Heart right ventricle (tissue), 16 donors: ENCODE measurements around the gene AFMID. TPM values are rescaled to one million over a fixed set of nuclear protein-coding genes. Genes with fewer than 3 reads are reported as not detected.

Source experiments
- ATAC-seq, 8 donors: fragments of 200-7000 bp; cut with Tn5 transposase; one replicate each; pipeline ENCODE4 v1.9.1; 2020; ENCODE audit warnings: mild to moderate bottlenecking in 8 of 8, moderate library complexity in 8 of 8, moderate number of reproducible peaks in 1 of 8
- DNase-seq, 2 donors: peaks; one replicate each; pipeline ENCODE4 v3.0.0-alpha.2; 2020
- H3K27ac ChIP-seq, 10 donors: fragments of 200-600 bp; sonication (generic) in 2 of 10; one replicate each; pipeline versions ENCODE4 v1.5.0 to v1.8.0; 2020 to 2022; ENCODE audit warnings: mild to moderate bottlenecking in 3 of 10
- H3K27me3 ChIP-seq, 7 donors: fragments of 200-600 bp; one replicate each; pipeline ENCODE4 v1.8.0; 2021 to 2022; ENCODE audit warnings: mild to moderate bottlenecking in 2 of 7
- H3K36me3 ChIP-seq, 9 donors: fragments of 200-600 bp; sonication (generic) in 1 of 9; one replicate each; pipeline versions ENCODE4 v1.5.0 to v1.8.0; 2020 to 2022; ENCODE audit warnings: mild to moderate bottlenecking in 2 of 9
- H3K4me1 ChIP-seq, 9 donors: fragments of 200-600 bp; sonication (generic) in 1 of 9; one replicate each; pipeline versions ENCODE4 v1.5.0 to v1.8.0; 2020 to 2022; ENCODE audit warnings: mild to moderate bottlenecking in 4 of 9
- H3K4me3 ChIP-seq, 10 donors: fragments of 200-600 bp; sonication (generic) in 2 of 10; one replicate each; pipeline versions ENCODE4 v1.5.0 to v1.8.0; 2020 to 2022; ENCODE audit warnings: mild to moderate bottlenecking in 7 of 10, moderate library complexity in 2 of 10
- H3K9me3 ChIP-seq, 11 donors: fragments of 200-600 bp in 10 of 11; sonication (generic) in 2 of 11; one replicate each; pipeline versions ENCODE4 v1.5.0 to v1.8.0; 2013 to 2022; ENCODE audit warnings: mild to moderate bottlenecking in 2 of 11, control low read depth in 1 of 11, moderate library complexity in 1 of 11
- CTCF ChIP-seq, 9 donors: fragments of 200-600 bp; sonication (generic) in 2 of 9; IDR thresholded peaks; one replicate each; pipeline versions ENCODE4 v1.5.0 to v1.8.0; 2021 to 2022; ENCODE audit warnings: antibody characterized with exemption in 9 of 9, mild to moderate bottlenecking in 5 of 9, moderate library complexity in 1 of 9
- WGBS, 2 donors: extraction: QIAGEN DNeasy Blood & Tissue Kit; methylation state at CpG; one replicate each; pipeline ENCODE4 v1.1.7; 2013; ENCODE audit warnings: inconsistent platforms in 1 of 2; 5-methylcytosine and 5-hydroxymethylcytosine counted together
- intact Hi-C, 10 donors: fragments of 100-400 bp; cut with DNase I; formaldehyde crosslinking; loops; one replicate each; pipeline versions ENCODE4 v1.11.1 to v1.14.2; 2022
- polyA plus RNA-seq, 2 donors: library from polyadenylated mRNA; stranded (reverse); fragments of 200-250 nt; gene quantifications; one replicate each; pipeline ENCODE4 v1.2.3, GENCODE V29; 2013
- total RNA-seq, 10 donors: library from RNA; stranded (reverse); fragmentation: NEBNext Ultra II Directional in 3 of 10; extraction: Animal tissue kit (Norgen Biotek cat#: 25700) in 3 of 10; gene quantifications; one replicate each; pipeline versions ENCODE4 v1.2.1 to v1.2.4, GENCODE V29; 2021 to 2023
- donor health status: Arrhythmogenic right ventricular cardiomyopathy.
- donor health status: ischemic (EF 13 %, LVEDD 7.1; RV severe dilation, severe dysfunction).
- donor health status: healthy with polysubstance abuse.
- donor health status: DM: no; HTN: yes; CAD: no.
- donor health status: DM: no; HTN: no; CAD: no.
- donor health status: ischemic (EF 25% LVEDD 6.9; RV normal size, moderate dysfunction).
- donor health status: ischemic (EF 25% LVEDD 5.7; RV mildly dilated, moderate dysfunction).
- donor health status: healthy.
- donor health status: DM: yes; HTN: yes; CAD: no.
- donor health status: Ischemic cardiomyopathy.
- donor health status: ischemic (EF 35%, LVEDD 5.7; RV mildly dilated, moderate dysfunction).
- donor health status: nonischemic (EF 11% LVEDD 7.7; RV severe dilation, severe dysfunction).
- donor health status: DM: yes; HTN: yes; CAD: no.
- donor health status: PGD.
- donor health status: ischemic (EF 29% LVEDD 5.4; RV normal size, mild dysfunction).
- donor health status: nonischemic (EF 23%, LVEDD 6.1; RV moderate dilation, normal function).

Gene AFMID
- total and polyA plus RNA-seq, 12 donors, result 13.0 to 42.4 (median 28.2) TPM

- Histone ChIP-seq H3K27ac (no peak overlapping the region), H3K4me3 (no peak overlapping the region), H3K9me3 (no peaks in the 10 kb centered on the region), H3K36me3 (no peaks in the 10 kb centered on the region), H3K4me1 (peaks cover 0 to 4% (median 0%) of the 10 kb centered on the region in 9 donors), H3K27me3 (no peaks in the 10 kb centered on the region)
- ATAC-seq (no peak), DNase-seq (no peak)
- intact Hi-C loops, result loop anchor here in 1 of 10 donors (10.0 kb wide), 1 partner anchor 125 kb away; no protein-coding TSS in a partner anchor
- no peak for TF ChIP-seq CTCF (IDR thresholded peaks at IDR 0.05)
- 78 to 83% methylated on average over 12 of the region's 12 CpGs for WGBS, 2 donors
Measured at GRCh38 chr17:78240012-78240655, 53.0 kb downstream of the AFMID start.

GRCh38 chr17:78240839-78241238 lies 53.7 kb downstream of the AFMID start:
- 83 to 85% methylated on average over 9 of the region's 9 CpGs for WGBS, 2 donors
- no peak for ATAC-seq
- no peak overlapping the region for H3K4me3 ChIP-seq
- TF ChIP-seq CTCF (IDR thresholded peaks at IDR 0.05), result no peak
- H3K9me3 ChIP-seq, result no peaks in the 10 kb centered on the region
- no peak for DNase-seq
- intact Hi-C loops, result loop anchor here in 1 of 10 donors (10.0 kb wide), 1 partner anchor 126 kb away; no protein-coding TSS in a partner anchor
- H3K4me1 ChIP-seq, result no peaks in the 10 kb centered on the region
- H3K27ac ChIP-seq, result no peak overlapping the region
- H3K36me3 ChIP-seq, result no peaks in the 10 kb centered on the region
- no peaks in the 10 kb centered on the region for H3K27me3 ChIP-seq

GRCh38 chr17:78241277-78242023 lies 54.3 kb downstream of the AFMID start:
- Histone ChIP-seq H3K36me3 (no peaks in the 10 kb centered on the region), H3K4me3 (no peak overlapping the region), H3K27ac (no peak overlapping the region), H3K4me1 (no peaks in the 10 kb centered on the region), H3K9me3 (no peaks in the 10 kb centered on the region), H3K27me3 (no peaks in the 10 kb centered on the region)
- 78 to 87% methylated on average over 13 of the region's 13 CpGs for WGBS, 2 donors
- peak in 7 of 8 donors; percentile 8 to 55 (median 38) for ATAC-seq
- TF ChIP-seq CTCF (IDR thresholded peaks at IDR 0.05), result no peak
- DNase-seq, result no peak
- intact Hi-C loops, result loop anchor here in 1 of 10 donors (10.0 kb wide), 1 partner anchor 127 kb away; no protein-coding TSS in a partner anchor

- no peaks in the 10 kb centered on the region for H3K36me3 ChIP-seq
- H3K4me3 ChIP-seq, result no peak overlapping the region
- no peaks in the 10 kb centered on the region for H3K27me3 ChIP-seq
- intact Hi-C loops, result loop anchor here in 1 of 10 donors (10.0 kb wide), 1 partner anchor 127 kb away; no protein-coding TSS in a partner anchor
- H3K27ac ChIP-seq, result no peak overlapping the region
- H3K9me3 ChIP-seq, result no peaks in the 10 kb centered on the region
- 83 to 85% methylated on average over 21 of the region's 21 CpGs for WGBS, 2 donors
- peak in 2 of 8 donors; percentile 6 to 13 for ATAC-seq
- no peaks in the 10 kb centered on the region for H3K4me1 ChIP-seq
- no peak for TF ChIP-seq CTCF (IDR thresholded peaks at IDR 0.05)
- DNase-seq, result no peak
Measured at GRCh38 chr17:78242024-78242742, 55.0 kb downstream of the AFMID start.
